ENCODE measurements around the gene DUSP22.

The DUSP22 gene

GRCh38 chr6:256169-256568, 36.1 kb upstream of the DUSP22 start:
- no peak overlapping the region for H3K56ac ChIP-seq (ENCODE audit: low read length)
- H2BK120ac ChIP-seq (ENCODE audit: low read depth, low read length), result no peak overlapping the region
- H3K4me2 ChIP-seq (ENCODE audit: low read length), result no peak overlapping the region
- H2AK5ac ChIP-seq (ENCODE audit: low read length), result no peak overlapping the region
- H2BK15ac ChIP-seq (replicated peaks; ENCODE audit: low read depth), result no peak overlapping the region
- H3K18ac ChIP-seq (ENCODE audit: low read length), result no peak overlapping the region
- H3K79me2 ChIP-seq (ENCODE audit: control insufficient read depth, insufficient read depth, low read length), result no peaks in the 10 kb centered on the region
- no peak overlapping the region for H3K23ac ChIP-seq (ENCODE audit: low read length)
- no peaks in the 10 kb centered on the region for H3K4me1 ChIP-seq (ENCODE audit: control insufficient read depth, low read depth, low read length)
- no peak overlapping the region for H3K27ac ChIP-seq (ENCODE audit: low read depth, low read length)
- no peaks in the 10 kb centered on the region for H3K79me1 ChIP-seq (ENCODE audit: low read length)
- no CpG with 5 or more reads among the region's 9 CpGs for WGBS (ENCODE audit: extremely low coverage, insufficient coverage, low lambda C conversion rate)
- no peak overlapping the region for H3K4me3 ChIP-seq (ENCODE audit: low read length)
- no peaks in the 10 kb centered on the region for H3K27me3 ChIP-seq (ENCODE audit: insufficient read depth, low read length, poor library complexity)
- no peak overlapping the region for H3K9ac ChIP-seq (ENCODE audit: low read length)
- no peak for DNase-seq
- H3K36me3 ChIP-seq (ENCODE audit: control insufficient read depth, insufficient read depth, low read length), result no peaks in the 10 kb centered on the region
- no peak overlapping the region for H2BK5ac ChIP-seq (ENCODE audit: low read length)
- H3K4ac ChIP-seq (ENCODE audit: low read depth, low read length), result no peak overlapping the region
- no peak overlapping the region for H4K8ac ChIP-seq (ENCODE audit: low read depth, low read length)
- H4K5ac ChIP-seq (ENCODE audit: low read length), result no peak overlapping the region

- H3K4me3 ChIP-seq (ENCODE audit: low read length), result no peak overlapping the region
- H3K79me2 ChIP-seq (ENCODE audit: control insufficient read depth, insufficient read depth, low read length), result no peaks in the 10 kb centered on the region
- no peak overlapping the region for H3K9ac ChIP-seq (ENCODE audit: low read length)
- no peak overlapping the region for H4K5ac ChIP-seq (ENCODE audit: low read length)
- no peaks in the 10 kb centered on the region for H3K36me3 ChIP-seq (ENCODE audit: control insufficient read depth, insufficient read depth, low read length)
- no peak overlapping the region for H2BK15ac ChIP-seq (replicated peaks; ENCODE audit: low read depth)
- H3K4ac ChIP-seq (ENCODE audit: low read depth, low read length), result no peak overlapping the region
- no peak overlapping the region for H2BK120ac ChIP-seq (ENCODE audit: low read depth, low read length)
- H3K27me3 ChIP-seq (ENCODE audit: insufficient read depth, low read length, poor library complexity), result no peaks in the 10 kb centered on the region
- no peak overlapping the region for H4K8ac ChIP-seq (ENCODE audit: low read depth, low read length)
- H3K18ac ChIP-seq (ENCODE audit: low read length), result no peak overlapping the region
- no peak overlapping the region for H3K27ac ChIP-seq (ENCODE audit: low read depth, low read length)
- no peak overlapping the region for H2BK5ac ChIP-seq (ENCODE audit: low read length)
- WGBS (ENCODE audit: extremely low coverage, insufficient coverage, low lambda C conversion rate), result no CpG with 5 or more reads among the region's 8 CpGs
- H3K56ac ChIP-seq (ENCODE audit: low read length), result no peak overlapping the region
- DNase-seq, result no peak
- no peaks in the 10 kb centered on the region for H3K79me1 ChIP-seq (ENCODE audit: low read length)
- no peak overlapping the region for H3K23ac ChIP-seq (ENCODE audit: low read length)
- H3K4me1 ChIP-seq (ENCODE audit: control insufficient read depth, low read depth, low read length), result no peaks in the 10 kb centered on the region
- H3K4me2 ChIP-seq (ENCODE audit: low read length), result no peak overlapping the region
- H2AK5ac ChIP-seq (ENCODE audit: low read length), result no peak overlapping the region
Observed at GRCh38 chr6:257031-257725, 35.1 kb upstream of the DUSP22 start.

- H3K36me3 ChIP-seq (ENCODE audit: control insufficient read depth, insufficient read depth, low read length), result no peaks in the 10 kb centered on the region
- H3K4me1 ChIP-seq (ENCODE audit: control insufficient read depth, low read depth, low read length), result no peaks in the 10 kb centered on the region
Observed at GRCh38 chr6:257774-258173, 34.5 kb upstream of the DUSP22 start.

GRCh38 chr6:259316-259715, 33.0 kb upstream of the DUSP22 start:
- Histone ChIP-seq H2BK5ac (ENCODE audit: low read length) (no peak overlapping the region), H3K4me1 (ENCODE audit: control insufficient read depth, low read depth, low read length) (no peaks in the 10 kb centered on the region), H3K23ac (ENCODE audit: low read length) (no peak overlapping the region), H2BK120ac (ENCODE audit: low read depth, low read length) (no peak overlapping the region), H3K79me2 (ENCODE audit: control insufficient read depth, insufficient read depth, low read length) (no peaks in the 10 kb centered on the region), H3K4me2 (ENCODE audit: low read length) (no peak overlapping the region), H3K18ac (ENCODE audit: low read length) (no peak overlapping the region), H3K56ac (ENCODE audit: low read length) (no peak overlapping the region), H3K27ac (ENCODE audit: low read depth, low read length) (no peak overlapping the region), H2AK5ac (ENCODE audit: low read length) (no peak overlapping the region), H2BK15ac (replicated peaks; ENCODE audit: low read depth) (no peak overlapping the region), H4K5ac (ENCODE audit: low read length) (no peak overlapping the region), H3K9ac (ENCODE audit: low read length) (no peak overlapping the region), H4K8ac (ENCODE audit: low read depth, low read length) (no peak overlapping the region), H3K27me3 (ENCODE audit: insufficient read depth, low read length, poor library complexity) (no peaks in the 10 kb centered on the region), H3K36me3 (ENCODE audit: control insufficient read depth, insufficient read depth, low read length) (no peaks in the 10 kb centered on the region), H3K4ac (ENCODE audit: low read depth, low read length) (no peak overlapping the region), H3K79me1 (ENCODE audit: low read length) (no peaks in the 10 kb centered on the region), H3K4me3 (ENCODE audit: low read length) (no peak overlapping the region)
- DNase-seq, result no peak
- no CpG with 5 or more reads among the region's 5 CpGs for WGBS (ENCODE audit: extremely low coverage, insufficient coverage, low lambda C conversion rate)

More at GRCh38 chr6:257774-258173, 34.5 kb upstream of the DUSP22 start:
- no peak overlapping the region for H3K4ac ChIP-seq (ENCODE audit: low read depth, low read length)
- H3K9ac ChIP-seq (ENCODE audit: low read length), result no peak overlapping the region
- H3K27ac ChIP-seq (ENCODE audit: low read depth, low read length), result no peak overlapping the region
- no peak overlapping the region for H3K4me2 ChIP-seq (ENCODE audit: low read length)
- WGBS (ENCODE audit: extremely low coverage, insufficient coverage, low lambda C conversion rate), result no CpG with 5 or more reads among the region's 1 CpG
- no peaks in the 10 kb centered on the region for H3K79me1 ChIP-seq (ENCODE audit: low read length)
- H3K56ac ChIP-seq (ENCODE audit: low read length), result no peak overlapping the region
- no peak overlapping the region for H2BK15ac ChIP-seq (replicated peaks; ENCODE audit: low read depth)
- no peak overlapping the region for H2BK120ac ChIP-seq (ENCODE audit: low read depth, low read length)
- H2AK5ac ChIP-seq (ENCODE audit: low read length), result no peak overlapping the region
- no peak overlapping the region for H3K4me3 ChIP-seq (ENCODE audit: low read length)
- no peak overlapping the region for H4K8ac ChIP-seq (ENCODE audit: low read depth, low read length)
- no peak overlapping the region for H3K18ac ChIP-seq (ENCODE audit: low read length)
- no peak overlapping the region for H3K23ac ChIP-seq (ENCODE audit: low read length)
- no peaks in the 10 kb centered on the region for H3K27me3 ChIP-seq (ENCODE audit: insufficient read depth, low read length, poor library complexity)
- H3K79me2 ChIP-seq (ENCODE audit: control insufficient read depth, insufficient read depth, low read length), result no peaks in the 10 kb centered on the region
- no peak overlapping the region for H2BK5ac ChIP-seq (ENCODE audit: low read length)
- no peak overlapping the region for H4K5ac ChIP-seq (ENCODE audit: low read length)
- no peak for DNase-seq

GRCh38 chr6:259901-260508, 32.3 kb upstream of the DUSP22 start:
- H3K9ac ChIP-seq (ENCODE audit: low read length), result no peak overlapping the region
- H3K27me3 ChIP-seq (ENCODE audit: insufficient read depth, low read length, poor library complexity), result no peaks in the 10 kb centered on the region
- no peak for DNase-seq
- H4K5ac ChIP-seq (ENCODE audit: low read length), result no peak overlapping the region
- H3K56ac ChIP-seq (ENCODE audit: low read length), result no peak overlapping the region
- no peak overlapping the region for H4K8ac ChIP-seq (ENCODE audit: low read depth, low read length)
- no peak overlapping the region for H2AK5ac ChIP-seq (ENCODE audit: low read length)
- H3K4me2 ChIP-seq (ENCODE audit: low read length), result no peak overlapping the region
- no peak overlapping the region for H2BK5ac ChIP-seq (ENCODE audit: low read length)
- no peak overlapping the region for H3K4ac ChIP-seq (ENCODE audit: low read depth, low read length)
- H3K79me1 ChIP-seq (ENCODE audit: low read length), result no peaks in the 10 kb centered on the region
- no peak overlapping the region for H3K18ac ChIP-seq (ENCODE audit: low read length)
- WGBS (ENCODE audit: extremely low coverage, insufficient coverage, low lambda C conversion rate), result 100% methylated on average over 1 of the region's 5 CpGs
- no peak overlapping the region for H3K27ac ChIP-seq (ENCODE audit: low read depth, low read length)
- no peak overlapping the region for H2BK120ac ChIP-seq (ENCODE audit: low read depth, low read length)
- H3K36me3 ChIP-seq (ENCODE audit: control insufficient read depth, insufficient read depth, low read length), result no peaks in the 10 kb centered on the region
- H3K4me1 ChIP-seq (ENCODE audit: control insufficient read depth, low read depth, low read length), result no peaks in the 10 kb centered on the region
- H2BK15ac ChIP-seq (replicated peaks; ENCODE audit: low read depth), result no peak overlapping the region
- H3K79me2 ChIP-seq (ENCODE audit: control insufficient read depth, insufficient read depth, low read length), result no peaks in the 10 kb centered on the region
- no peak overlapping the region for H3K23ac ChIP-seq (ENCODE audit: low read length)
- H3K4me3 ChIP-seq (ENCODE audit: low read length), result no peak overlapping the region

GRCh38 chr6:264626-265025, 27.7 kb upstream of the DUSP22 start:
- Histone ChIP-seq H2AK5ac (ENCODE audit: low read length) (no peak overlapping the region), H3K4me2 (ENCODE audit: low read length) (no peak overlapping the region), H3K4me1 (ENCODE audit: control insufficient read depth, low read depth, low read length) (no peaks in the 10 kb centered on the region), H3K18ac (ENCODE audit: low read length) (no peak overlapping the region), H3K4ac (ENCODE audit: low read depth, low read length) (no peak overlapping the region), H3K23ac (ENCODE audit: low read length) (no peak overlapping the region), H3K4me3 (ENCODE audit: low read length) (no peak overlapping the region), H3K27ac (ENCODE audit: low read depth, low read length) (no peak overlapping the region), H4K8ac (ENCODE audit: low read depth, low read length) (no peak overlapping the region), H3K79me2 (ENCODE audit: control insufficient read depth, insufficient read depth, low read length) (no peaks in the 10 kb centered on the region), H3K27me3 (ENCODE audit: insufficient read depth, low read length, poor library complexity) (no peaks in the 10 kb centered on the region), H3K36me3 (ENCODE audit: control insufficient read depth, insufficient read depth, low read length) (no peaks in the 10 kb centered on the region), H3K56ac (ENCODE audit: low read length) (no peak overlapping the region), H4K5ac (ENCODE audit: low read length) (no peak overlapping the region), H2BK15ac (replicated peaks; ENCODE audit: low read depth) (no peak overlapping the region), H3K9ac (ENCODE audit: low read length) (no peak overlapping the region), H2BK5ac (ENCODE audit: low read length) (no peak overlapping the region), H3K79me1 (ENCODE audit: low read length) (no peaks in the 10 kb centered on the region), H2BK120ac (ENCODE audit: low read depth, low read length) (no peak overlapping the region)
- WGBS (ENCODE audit: extremely low coverage, insufficient coverage, low lambda C conversion rate), result no CpG with 5 or more reads among the region's 2 CpGs
- no peak for DNase-seq

All from mesendoderm (in vitro differentiated cells).